Kidney glomerular epithelial cell (primary cell): ENCODE measurements around the gene NR3C2.
"Not testable (repeated sequence)": the region's sequence is repeated elsewhere in the genome, so short reads cannot be mapped to it uniquely, and the experiment has no call there.

Experiments
- DNase-seq: peaks from one replicate; lab custom pipeline; 2025; lab: John Stamatoyannopoulos, UW

Gene NR3C2

GRCh38 chr4:148216866-148217814 is 225.1 kb downstream of the NR3C2 start:
- no peak for DNase-seq

GRCh38 chr4:148216321-148216720 is 225.9 kb downstream of the NR3C2 start:
- no peak for DNase-seq

- DNase-seq = peak; percentile 10
These were observed 227.0 kb downstream of the NR3C2 start for GRCh38 chr4:148215202-148215601.

- no peak for DNase-seq
These were observed 227.6 kb downstream of the NR3C2 start for GRCh38 chr4:148214529-148215166.

- DNase-seq = no peak
These were observed 230.7 kb downstream of the NR3C2 start for GRCh38 chr4:148211533-148211932.

GRCh38 chr4:148210661-148211060 is 231.6 kb downstream of the NR3C2 start:
- no peak for DNase-seq

GRCh38 chr4:148207068-148207467 is 235.1 kb downstream of the NR3C2 start:
- DNase-seq = no peak

GRCh38 chr4:148205476-148205875 is 236.7 kb downstream of the NR3C2 start:
- no peak for DNase-seq

- no peak for DNase-seq
These were observed 237.3 kb downstream of the NR3C2 start for GRCh38 chr4:148204892-148205291.

GRCh38 chr4:148204171-148204570 is 238.0 kb downstream of the NR3C2 start:
- DNase-seq = no peak

GRCh38 chr4:148203056-148203898 is 238.9 kb downstream of the NR3C2 start:
- DNase-seq = no peak

GRCh38 chr4:148200960-148201359 is 241.3 kb downstream of the NR3C2 start:
- DNase-seq = no peak

GRCh38 chr4:148196164-148196563 is 246.1 kb downstream of the NR3C2 start:
- no peak for DNase-seq

GRCh38 chr4:148192526-148192925 is 249.7 kb downstream of the NR3C2 start:
- DNase-seq = no peak

- not testable (repeated sequence) for DNase-seq
These were observed 254.6 kb downstream of the NR3C2 start for GRCh38 chr4:148187454-148188222.

GRCh38 chr4:148184922-148185321 is 257.3 kb downstream of the NR3C2 start:
- DNase-seq = no peak

- no peak for DNase-seq
These were observed 259.8 kb downstream of the NR3C2 start for GRCh38 chr4:148182230-148182911.

GRCh38 chr4:148173397-148174017 is 268.7 kb downstream of the NR3C2 start:
- no peak for DNase-seq

- no peak for DNase-seq
These were observed 270.6 kb downstream of the NR3C2 start for GRCh38 chr4:148171596-148171995.
